ENCODE results near the gene NALCN. TPM values are rescaled to one million over a fixed set of nuclear protein-coding genes. Genes with fewer than 3 reads are reported as not detected.

The NALCN gene
- total RNA-seq, 1 donor from 2014 or later = not detected

- no peak for DNase-seq (ENCODE audit: low spot score)
- intact Hi-C loops (cut with micrococcal nuclease) = no loop called here
- Mint-ChIP-seq H3K36me3 (ENCODE audit: low read depth) (no peaks in the 10 kb centered on the region), H3K4me3 (no peak overlapping the region), H3K9me3 (no peaks in the 10 kb centered on the region), H3K4me1 (ENCODE audit: low read depth) (no peaks in the 10 kb centered on the region), H3K27ac (no peak overlapping the region), H3K27me3 (ENCODE audit: insufficient read depth) (peaks cover 2% of the 10 kb centered on the region)
Measured at GRCh38 chr13:101092985-101093384, 323.3 kb downstream of the NALCN start.

GRCh38 chr13:101090287-101090686, 326.0 kb downstream of the NALCN start:
- intact Hi-C loops (cut with micrococcal nuclease) = no loop called here
- H3K27ac Mint-ChIP-seq = no peak overlapping the region
- H3K4me1 Mint-ChIP-seq (ENCODE audit: low read depth) = no peaks in the 10 kb centered on the region
- H3K9me3 Mint-ChIP-seq = no peaks in the 10 kb centered on the region
- H3K36me3 Mint-ChIP-seq (ENCODE audit: low read depth) = no peaks in the 10 kb centered on the region
- DNase-seq (ENCODE audit: low spot score) = no peak
- no peak overlapping the region for H3K4me3 Mint-ChIP-seq
- H3K27me3 Mint-ChIP-seq (ENCODE audit: insufficient read depth) = no peaks in the 10 kb centered on the region

GRCh38 chr13:101085551-101085950, 330.8 kb downstream of the NALCN start:
- H3K27ac Mint-ChIP-seq = no peak overlapping the region
- H3K4me3 Mint-ChIP-seq = no peak overlapping the region
- H3K4me1 Mint-ChIP-seq (ENCODE audit: low read depth) = no peaks in the 10 kb centered on the region
- no peaks in the 10 kb centered on the region for H3K36me3 Mint-ChIP-seq (ENCODE audit: low read depth)
- intact Hi-C loops (cut with micrococcal nuclease) = no loop called here
- no peak for DNase-seq (ENCODE audit: low spot score)
- H3K27me3 Mint-ChIP-seq (ENCODE audit: insufficient read depth) = no peaks in the 10 kb centered on the region
- H3K9me3 Mint-ChIP-seq = no peaks in the 10 kb centered on the region

GRCh38 chr13:101082441-101082840, 333.9 kb downstream of the NALCN start:
- Mint-ChIP-seq H3K27ac (no peak overlapping the region), H3K36me3 (ENCODE audit: low read depth) (no peaks in the 10 kb centered on the region), H3K4me1 (ENCODE audit: low read depth) (no peaks in the 10 kb centered on the region), H3K9me3 (no peaks in the 10 kb centered on the region), H3K4me3 (no peak overlapping the region), H3K27me3 (ENCODE audit: insufficient read depth) (peaks cover 2% of the 10 kb centered on the region)
- intact Hi-C loops (cut with micrococcal nuclease) = no loop called here
- DNase-seq (ENCODE audit: low spot score) = no peak

GRCh38 chr13:101080616-101081015, 335.7 kb downstream of the NALCN start:
- no peaks in the 10 kb centered on the region for H3K36me3 Mint-ChIP-seq (ENCODE audit: low read depth)
- H3K27ac Mint-ChIP-seq = no peak overlapping the region
- intact Hi-C loops (cut with micrococcal nuclease) = no loop called here
- H3K4me1 Mint-ChIP-seq (ENCODE audit: low read depth) = no peaks in the 10 kb centered on the region
- no peak for DNase-seq (ENCODE audit: low spot score)
- H3K9me3 Mint-ChIP-seq = no peaks in the 10 kb centered on the region
- no peak overlapping the region for H3K4me3 Mint-ChIP-seq
- peaks cover 2% of the 10 kb centered on the region for H3K27me3 Mint-ChIP-seq (ENCODE audit: insufficient read depth)

GRCh38 chr13:101065329-101065728, 351.0 kb downstream of the NALCN start:
- H3K27ac Mint-ChIP-seq = no peak overlapping the region
- H3K36me3 Mint-ChIP-seq (ENCODE audit: low read depth) = no peaks in the 10 kb centered on the region
- peaks cover 5% of the 10 kb centered on the region for H3K27me3 Mint-ChIP-seq (ENCODE audit: insufficient read depth)
- no peak overlapping the region for H3K4me3 Mint-ChIP-seq
- no peaks in the 10 kb centered on the region for H3K9me3 Mint-ChIP-seq
- intact Hi-C loops (cut with micrococcal nuclease) = no loop called here
- no peak for DNase-seq (ENCODE audit: low spot score)
- no peaks in the 10 kb centered on the region for H3K4me1 Mint-ChIP-seq (ENCODE audit: low read depth)

GRCh38 chr13:101059793-101060192, 356.5 kb downstream of the NALCN start:
- H3K36me3 Mint-ChIP-seq (ENCODE audit: low read depth) = no peaks in the 10 kb centered on the region
- no peaks in the 10 kb centered on the region for H3K4me1 Mint-ChIP-seq (ENCODE audit: low read depth)
- DNase-seq (ENCODE audit: low spot score) = no peak
- no peak overlapping the region for H3K4me3 Mint-ChIP-seq
- intact Hi-C loops (cut with micrococcal nuclease) = no loop called here
- peaks cover 8% of the 10 kb centered on the region for H3K27me3 Mint-ChIP-seq (ENCODE audit: insufficient read depth)
- H3K27ac Mint-ChIP-seq = no peak overlapping the region
- H3K9me3 Mint-ChIP-seq = no peaks in the 10 kb centered on the region

GRCh38 chr13:101058841-101059240, 357.5 kb downstream of the NALCN start:
- DNase-seq (ENCODE audit: low spot score) = no peak
- Mint-ChIP-seq H3K4me3 (no peak overlapping the region), H3K27me3 (ENCODE audit: insufficient read depth) (peaks cover 8% of the 10 kb centered on the region), H3K9me3 (no peaks in the 10 kb centered on the region), H3K27ac (no peak overlapping the region), H3K4me1 (ENCODE audit: low read depth) (no peaks in the 10 kb centered on the region), H3K36me3 (ENCODE audit: low read depth) (no peaks in the 10 kb centered on the region)
- intact Hi-C loops (cut with micrococcal nuclease) = no loop called here

GRCh38 chr13:101053301-101054093, 362.8 kb downstream of the NALCN start:
- Mint-ChIP-seq H3K4me3 (no peak overlapping the region), H3K36me3 (ENCODE audit: low read depth) (no peaks in the 10 kb centered on the region), H3K27ac (no peak overlapping the region), H3K4me1 (ENCODE audit: low read depth) (no peaks in the 10 kb centered on the region), H3K27me3 (ENCODE audit: insufficient read depth) (peaks cover 3% of the 10 kb centered on the region), H3K9me3 (no peaks in the 10 kb centered on the region)
- DNase-seq (ENCODE audit: low spot score) = no peak
- intact Hi-C loops (cut with micrococcal nuclease) = no loop called here

- DNase-seq (ENCODE audit: low spot score) = no peak
- intact Hi-C loops (cut with micrococcal nuclease) = no loop called here
- H3K36me3 Mint-ChIP-seq (ENCODE audit: low read depth) = no peaks in the 10 kb centered on the region
- H3K9me3 Mint-ChIP-seq = no peaks in the 10 kb centered on the region
- H3K4me1 Mint-ChIP-seq (ENCODE audit: low read depth) = no peaks in the 10 kb centered on the region
- no peaks in the 10 kb centered on the region for H3K27me3 Mint-ChIP-seq (ENCODE audit: insufficient read depth)
- H3K4me3 Mint-ChIP-seq = no peak overlapping the region
- no peak overlapping the region for H3K27ac Mint-ChIP-seq
Measured at GRCh38 chr13:101049166-101049850, 367.0 kb downstream of the NALCN start.

- Mint-ChIP-seq H3K9me3 (peaks cover 7% of the 10 kb centered on the region), H3K4me1 (ENCODE audit: low read depth) (no peaks in the 10 kb centered on the region), H3K36me3 (ENCODE audit: low read depth) (no peaks in the 10 kb centered on the region), H3K27ac (no peak overlapping the region), H3K27me3 (ENCODE audit: insufficient read depth) (no peaks in the 10 kb centered on the region), H3K4me3 (no peak overlapping the region)
- intact Hi-C loops (cut with micrococcal nuclease) = no loop called here
- no peak for DNase-seq (ENCODE audit: low spot score)
Measured at GRCh38 chr13:101036546-101036945, 379.8 kb downstream of the NALCN start.

- Mint-ChIP-seq H3K4me1 (ENCODE audit: low read depth) (no peaks in the 10 kb centered on the region), H3K27me3 (ENCODE audit: insufficient read depth) (no peaks in the 10 kb centered on the region), H3K36me3 (ENCODE audit: low read depth) (no peaks in the 10 kb centered on the region), H3K27ac (no peak overlapping the region), H3K9me3 (peaks cover 7% of the 10 kb centered on the region), H3K4me3 (no peak overlapping the region)
- DNase-seq (ENCODE audit: low spot score) = no peak
- intact Hi-C loops (cut with micrococcal nuclease) = no loop called here
Measured at GRCh38 chr13:101035119-101035620, 381.1 kb downstream of the NALCN start.

- Mint-ChIP-seq H3K4me3 (no peak overlapping the region), H3K27ac (no peak overlapping the region), H3K36me3 (ENCODE audit: low read depth) (no peaks in the 10 kb centered on the region), H3K9me3 (no peaks in the 10 kb centered on the region), H3K27me3 (ENCODE audit: insufficient read depth) (no peaks in the 10 kb centered on the region), H3K4me1 (ENCODE audit: low read depth) (no peaks in the 10 kb centered on the region)
- intact Hi-C loops (cut with micrococcal nuclease) = no loop called here
- DNase-seq (ENCODE audit: low spot score) = no peak
Measured at GRCh38 chr13:101026736-101027398, 389.4 kb downstream of the NALCN start.

Measured in activated T-helper 1 cell treated with anti-CD3 and anti-CD28 coated beads, Interleukin-12 subunit alpha, Interleukin-12 subunit beta, Interleukin-2, Interleukin-4 antibody, amounts not matched to agents 30 ng/mL and 10 ng/mL and 1 ng/mL, durations not matched to agents 14 hours and 24 hours and 36 hours (primary cell).